Esophagus muscularis mucosa (tissue), 3 donors: ENCODE results near the gene STOX2.

Experiments used
- CTCF ChIP-seq, 3 experiments: fragments of 200-600 bp in 2 of 3; fragments of 450-650 bp in 1 of 3; sonication (generic) in 2 of 3; IDR thresholded peaks; one replicate each; pipeline ENCODE4 v1.5.1; 2017 to 2019; ENCODE audit warnings: antibody characterized with exemption in 3 of 3, mild to moderate bottlenecking in 2 of 3, moderate library complexity in 1 of 3
- POLR2AphosphoS5 ChIP-seq, 2 donors: sonication (generic); formaldehyde crosslinking; IDR thresholded peaks; one replicate each; pipeline ENCODE4 v1.6.1; 2017; ENCODE audit warnings: antibody characterized with exemption in 2 of 2

- TF ChIP-seq CTCF (IDR thresholded peaks at IDR 0.05) = no peak
- TF ChIP-seq POLR2AphosphoS5 (IDR thresholded peaks at IDR 0.05) = no peak
Observed at GRCh38 chr4:183936574-183937345, 31.7 kb downstream of the STOX2 start.
